Stimulated activated CD8-positive, alpha-beta memory T cell treated with anti-CD3 and anti-CD28 coated beads, Interleukin-2, amount 100 ng/mL, for 1 hour (primary cell): ENCODE results near the gene CENPP.

Source experiments
- DNase-seq, 2 donors: peaks; one replicate each; pipeline ENCODE4 v3.0.0-alpha.2; 2020; ENCODE audit warnings: low read depth in 2 of 2

Gene CENPP

DNA sequence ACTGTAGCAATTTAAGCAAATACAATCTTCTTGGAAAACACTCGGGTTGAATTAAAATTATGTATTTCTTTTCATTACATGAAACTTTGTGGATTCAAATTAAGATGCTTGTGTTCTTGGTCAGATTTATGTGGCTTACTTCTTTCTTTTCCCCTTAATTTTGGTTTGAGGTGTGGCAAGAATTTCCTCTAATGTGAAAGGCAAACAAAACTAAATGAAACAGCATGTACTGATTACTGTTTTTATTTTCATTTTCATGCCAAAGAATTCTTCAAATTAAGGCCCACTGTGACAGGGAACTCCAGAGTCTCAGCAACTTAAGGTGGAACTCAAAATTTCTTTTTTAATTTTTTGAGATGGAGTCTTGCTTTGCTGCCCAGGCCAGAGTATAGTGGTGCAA is 98.6 kb downstream of the CENPP start, which contains the start of gene OMD:
Gene OMD, minus strand, starts transcription at position 132 of the 400 bp plus-strand sequence. CDS start 6,913 bp downstream, outside the sequence.
- no peak for DNase-seq

- DNase-seq = no peak
These were observed 99.7 kb downstream of the CENPP start for GRCh38 chr9:92425474-92425873.

- no peak for DNase-seq
These were observed 100.9 kb downstream of the CENPP start for GRCh38 chr9:92426501-92427145.

GRCh38 chr9:92429836-92430235 is 104.1 kb downstream of the CENPP start:
- DNase-seq = no peak

- DNase-seq = no peak
These were observed 106.6 kb downstream of the CENPP start for GRCh38 chr9:92432350-92432749.

DNA sequence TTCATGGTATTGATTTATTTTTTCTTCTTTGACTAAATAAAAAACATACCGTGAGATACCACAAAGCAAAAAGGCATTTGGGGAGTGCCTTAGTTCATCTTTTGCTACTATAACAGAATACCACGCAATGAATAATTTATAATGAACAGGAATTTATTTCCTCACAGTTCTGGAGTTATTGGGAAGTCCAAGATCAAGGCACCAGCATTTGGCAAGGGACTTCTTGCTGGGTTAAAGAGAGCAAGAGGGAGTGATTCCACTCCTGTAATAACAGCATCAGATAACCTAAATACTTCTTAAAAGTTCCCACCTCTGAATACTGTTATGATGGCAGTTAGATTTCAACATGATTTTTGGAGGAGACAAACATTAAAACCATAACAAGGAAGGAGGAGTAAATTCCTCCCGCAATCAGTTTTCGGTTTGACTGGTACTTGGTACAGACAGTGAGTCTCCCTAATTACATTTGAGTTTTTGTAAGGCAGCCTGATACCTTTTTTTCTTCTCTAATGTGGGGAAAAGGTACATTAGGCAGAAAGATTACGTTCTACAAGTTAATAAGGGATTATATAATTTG is 107.3 kb downstream of the CENPP start:
- DNase-seq = no peak

GRCh38 chr9:92435263-92435662 is 109.5 kb downstream of the CENPP start:
- DNase-seq = no peak

GRCh38 chr9:92438900-92439526 is 113.3 kb downstream of the CENPP start:
- DNase-seq = no peak

DNA sequence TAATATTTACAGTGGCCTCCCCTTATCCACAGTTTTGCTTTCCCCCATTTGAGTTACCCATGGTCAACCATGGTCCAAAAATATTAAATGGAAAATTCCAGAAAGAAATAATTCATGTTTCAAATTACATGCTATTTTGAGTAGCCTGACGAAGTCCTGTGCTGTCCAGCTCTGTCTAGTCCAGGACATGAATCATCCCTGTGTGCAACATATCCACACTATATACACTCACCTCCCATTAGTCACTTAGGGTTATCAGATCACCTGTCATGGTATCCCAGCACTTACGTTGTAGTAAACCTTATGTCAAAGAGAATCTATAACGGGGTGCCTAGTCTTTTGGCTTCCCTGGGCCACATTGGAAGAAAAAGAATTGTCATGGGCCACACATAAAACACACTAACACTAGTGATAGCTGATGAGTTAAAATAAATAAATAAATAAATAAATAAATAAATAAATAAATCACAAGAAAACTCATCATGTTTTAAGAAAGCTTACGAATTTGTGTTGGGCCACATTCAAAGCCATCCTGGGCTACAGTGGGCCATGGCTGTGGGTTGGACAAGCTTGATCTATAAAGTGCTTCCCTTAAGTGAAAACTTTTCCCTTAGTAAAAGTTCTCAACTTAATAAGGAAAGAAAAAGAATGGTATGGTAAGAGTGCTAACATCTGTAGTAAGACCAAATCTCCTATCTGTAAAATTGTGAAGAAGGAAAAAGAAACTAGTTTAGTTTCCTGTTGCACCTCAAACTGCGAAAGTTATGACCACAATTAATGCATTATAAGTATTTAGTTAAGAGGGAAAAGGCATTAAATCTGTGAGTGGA is 114.4 kb downstream of the CENPP start:
- no peak for DNase-seq

GRCh38 chr9:92440751-92441046 is 114.9 kb downstream of the CENPP start:
- no peak for DNase-seq

DNA sequence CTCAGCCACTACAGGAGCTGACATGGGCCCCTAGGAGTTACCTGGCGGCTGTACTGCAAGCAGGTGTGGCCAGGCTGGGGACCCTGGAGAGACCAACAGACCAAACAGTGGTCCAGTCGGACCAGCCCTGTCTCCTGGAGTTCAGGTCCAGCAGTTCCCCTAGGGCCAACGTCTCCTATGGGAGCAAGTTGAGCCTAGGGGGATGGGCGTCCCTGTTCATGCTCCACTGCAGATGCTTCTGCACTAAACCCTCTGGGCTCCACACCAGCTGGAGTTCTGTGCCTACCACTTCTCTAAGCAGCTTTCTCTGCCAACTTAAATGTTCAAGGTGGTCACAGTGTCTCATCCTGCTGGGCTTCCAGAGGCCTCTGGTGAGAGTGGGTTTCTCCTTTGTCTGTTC is 119.1 kb downstream of the CENPP start:
- DNase-seq = no peak

GRCh38 chr9:92446536-92446935 is 120.8 kb downstream of the CENPP start:
- no peak for DNase-seq

- no peak for DNase-seq
These were observed 129.5 kb downstream of the CENPP start for GRCh38 chr9:92455217-92455616.

GRCh38 chr9:92457576-92457975 is 131.8 kb downstream of the CENPP start:
- DNase-seq = no peak

DNA sequence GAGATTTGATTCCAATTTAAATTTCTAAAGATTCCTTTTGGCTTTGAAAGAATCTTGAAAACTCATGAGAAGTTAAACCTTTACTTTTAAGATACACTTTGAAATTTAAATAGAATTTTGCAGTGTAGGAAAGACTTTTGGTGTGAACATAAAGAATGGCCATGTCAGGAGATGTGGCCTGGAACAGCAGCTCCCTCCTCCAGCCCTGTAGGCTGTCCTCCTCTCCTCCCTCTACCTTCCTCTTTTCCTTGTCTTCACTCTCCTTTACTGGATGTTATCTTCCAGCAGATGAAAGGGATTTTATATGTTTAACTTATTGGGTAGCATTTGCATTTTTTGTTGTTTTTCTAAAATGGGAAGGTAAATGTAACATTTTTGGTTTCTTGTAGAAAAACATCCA is 137.6 kb downstream of the CENPP start:
- DNase-seq = no peak

DNA sequence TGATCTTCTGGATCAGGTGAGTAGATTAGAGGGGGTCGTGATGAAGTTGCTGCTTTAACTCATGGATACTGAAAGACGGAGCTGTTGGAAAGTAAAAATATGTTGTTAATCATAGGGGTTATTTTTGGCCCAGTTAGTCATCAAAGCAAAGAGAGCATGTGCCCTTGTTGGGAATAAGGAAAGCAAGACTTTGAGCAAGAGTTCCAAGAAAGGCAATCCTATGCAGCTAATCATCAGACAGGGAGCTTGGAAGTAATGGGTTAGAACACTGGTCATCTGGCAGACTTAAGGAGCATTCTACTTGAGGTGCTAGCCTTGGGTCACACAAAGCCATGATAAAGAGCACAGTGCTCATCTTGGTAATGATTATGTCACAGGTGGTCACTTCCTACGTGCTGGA is 138.2 kb downstream of the CENPP start:
- DNase-seq = no peak

- DNase-seq = no peak
These were observed 141.3 kb downstream of the CENPP start for GRCh38 chr9:92467041-92467440.

DNA sequence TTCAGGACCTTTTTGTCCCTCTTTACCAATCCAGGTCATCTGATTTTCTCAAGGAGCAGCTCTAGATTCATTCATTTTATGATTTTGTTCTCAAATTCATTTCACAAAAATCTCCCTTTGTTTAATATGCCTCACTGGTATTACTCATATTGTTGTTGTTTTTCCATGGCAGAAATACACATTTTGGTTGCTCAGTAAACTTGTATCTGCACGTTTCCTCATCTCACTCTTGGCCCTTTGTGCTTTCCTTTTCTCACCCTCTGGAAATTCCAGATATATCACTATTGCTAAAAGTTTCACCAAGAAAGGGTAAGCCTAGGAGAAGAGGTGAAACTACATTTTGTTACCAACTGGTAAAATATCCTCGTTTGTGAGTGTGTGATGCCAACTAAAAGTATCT is 141.8 kb downstream of the CENPP start:
- no peak for DNase-seq

- DNase-seq = no peak
These were observed 142.5 kb downstream of the CENPP start for GRCh38 chr9:92468206-92468605.

GRCh38 chr9:92474587-92474986 is 148.8 kb downstream of the CENPP start:
- no peak for DNase-seq

- no peak for DNase-seq
These were observed 151.2 kb downstream of the CENPP start for GRCh38 chr9:92476962-92477361.

- no peak for DNase-seq
These were observed 153.0 kb downstream of the CENPP start for GRCh38 chr9:92478783-92479182.

- DNase-seq = no peak
These were observed 153.6 kb downstream of the CENPP start for GRCh38 chr9:92479346-92479745.
